C1 segment of cervical spinal cord (tissue), 14 donors: ENCODE measurements around the gene PLPP4.

ENCODE experiments used
- DNase-seq, 14 donors: peaks; one replicate each; lab custom pipeline; 2025; lab: John Stamatoyannopoulos, UW

Gene PLPP4

GRCh38 chr10:120574981-120575380 lies 118.0 kb downstream of the PLPP4 start:
- peak in 3 of 14 donors; percentile 19 to 97 (median 63) for DNase-seq

GRCh38 chr10:120575411-120575810 lies 118.4 kb downstream of the PLPP4 start:
- peak in 1 of 14 donors; percentile 82 for DNase-seq

GRCh38 chr10:120578134-120578533 lies 121.1 kb downstream of the PLPP4 start:
- no peak for DNase-seq

- DNase-seq, result no peak
These were observed 121.9 kb downstream of the PLPP4 start for GRCh38 chr10:120578890-120579289.

- peak in 4 of 14 donors; percentile 4 to 25 (median 11) for DNase-seq
These were observed 124.2 kb downstream of the PLPP4 start for GRCh38 chr10:120580918-120581895.

- DNase-seq, result no peak
These were observed 125.7 kb downstream of the PLPP4 start for GRCh38 chr10:120582753-120583152.

GRCh38 chr10:120583424-120584108 lies 126.5 kb downstream of the PLPP4 start:
- no peak for DNase-seq

- DNase-seq, result no peak
These were observed 127.8 kb downstream of the PLPP4 start for GRCh38 chr10:120584786-120585185.

GRCh38 chr10:120586471-120586872 lies 129.4 kb downstream of the PLPP4 start:
- no peak for DNase-seq

GRCh38 chr10:120587061-120587460 lies 130.0 kb downstream of the PLPP4 start:
- DNase-seq, result no peak

GRCh38 chr10:120588311-120588710 lies 131.3 kb downstream of the PLPP4 start:
- DNase-seq, result no peak

- DNase-seq, result no peak
These were observed 136.7 kb downstream of the PLPP4 start for GRCh38 chr10:120593693-120594092.

- DNase-seq, result no peak
These were observed 140.9 kb downstream of the PLPP4 start for GRCh38 chr10:120597902-120598301.

- DNase-seq, result peak in 2 of 14 donors; percentile 15 to 88
These were observed 141.4 kb downstream of the PLPP4 start for GRCh38 chr10:120598386-120598785.

- no peak for DNase-seq
These were observed 142.2 kb downstream of the PLPP4 start for GRCh38 chr10:120599200-120599724.

GRCh38 chr10:120600871-120601649 lies 144.0 kb downstream of the PLPP4 start:
- no peak for DNase-seq

GRCh38 chr10:120601999-120602398 lies 145.0 kb downstream of the PLPP4 start:
- DNase-seq, result no peak

GRCh38 chr10:120605410-120605809 lies 148.4 kb downstream of the PLPP4 start:
- no peak for DNase-seq

- DNase-seq, result no peak
These were observed 149.2 kb downstream of the PLPP4 start for GRCh38 chr10:120606051-120606764.

- DNase-seq, result no peak
These were observed 150.1 kb downstream of the PLPP4 start for GRCh38 chr10:120607016-120607709.
